Fibroblast of lung (primary cell): ENCODE data around the gene NOTCH2. TPM values are rescaled to one million over a fixed set of nuclear protein-coding genes. Genes with fewer than 3 reads are reported as not detected.

Experiments
- DNase-seq, 2 donors: peaks; one replicate each; pipeline versions ENCODE4 v3.0.0 to v3.0.0-alpha.2; 2010; ENCODE audit warnings: low read depth in 2 of 2
- H2AFZ ChIP-seq: 2 replicates; pipeline ENCODE4 v1.5.1; 2012; ENCODE audit warnings: low read length, control low read depth, inconsistent platforms
- H3K27ac ChIP-seq: 2 replicates; pipeline ENCODE4 v1.5.1; 2011; ENCODE audit warnings: low read length, control low read depth; ENCODE audit not compliant: insufficient read depth
- H3K27me3 ChIP-seq: 2 replicates; pipeline ENCODE4 v1.5.1; 2011; ENCODE audit warnings: mild to moderate bottlenecking, low read length; ENCODE audit not compliant: control insufficient read depth, insufficient read depth
- H3K36me3 ChIP-seq: 2 replicates; pipeline ENCODE4 v1.5.1; 2011; ENCODE audit warnings: low read length; ENCODE audit not compliant: control insufficient read depth, insufficient read depth
- H3K4me1 ChIP-seq: 2 replicates; pipeline ENCODE4 v1.5.1; 2011; ENCODE audit warnings: low read length; ENCODE audit not compliant: control insufficient read depth, insufficient read depth; ENCODE audit errors: extremely low read depth
- H3K4me2 ChIP-seq: 2 replicates; pipeline ENCODE4 v1.5.1; 2011; ENCODE audit warnings: low read length, control low read depth; ENCODE audit not compliant: insufficient read depth; ENCODE audit errors: extremely low read depth
- H3K4me3 ChIP-seq, 4 experiments: fragments of 200-600 bp in 1 of 4; sonication (generic) in 1 of 4; replicated peaks in 1 of 4; 2 replicates each; pipeline ENCODE4 v1.5.1; 2011 to 2016; ENCODE audit warnings: low read length in 4 of 4, low read depth in 3 of 4, mild to moderate bottlenecking in 3 of 4, control low read depth in 2 of 4, inconsistent platforms in 1 of 4, mixed read lengths in 1 of 4; ENCODE audit not compliant: insufficient read depth in 1 of 4; ENCODE audit errors: control extremely low read depth in 1 of 4
- H3K79me2 ChIP-seq: 2 replicates; pipeline ENCODE4 v1.5.1; 2012; ENCODE audit warnings: mild to moderate bottlenecking, low read length, inconsistent platforms; ENCODE audit not compliant: control insufficient read depth, insufficient read depth
- H3K9ac ChIP-seq: 2 replicates; pipeline ENCODE4 v1.5.1; 2011; ENCODE audit warnings: mild to moderate bottlenecking, low read length, control low read depth; ENCODE audit not compliant: insufficient read depth
- H3K9me3 ChIP-seq: 2 replicates; pipeline ENCODE4 v1.5.1; 2012; ENCODE audit warnings: low read depth, low read length; ENCODE audit not compliant: control insufficient read depth, insufficient read depth
- H4K20me1 ChIP-seq: 2 replicates; pipeline ENCODE4 v1.5.1; 2011; ENCODE audit warnings: low read length; ENCODE audit not compliant: control insufficient read depth, insufficient read depth; ENCODE audit errors: extremely low read depth
- EZH2 ChIP-seq: IDR thresholded peaks from 2 replicates; pipeline ENCODE4 v1.5.1; 2012; ENCODE audit warnings: low read length, control low read depth, mild to moderate bottlenecking; ENCODE audit errors: missing control alignments
- polyA plus RNA-seq, 2 donors: library from polyadenylated mRNA; depleted of rRNA in 1 of 2; stranded (reverse) in 1 of 2; unstranded in 1 of 2; fragments of >200 nt; gene quantifications; 2 replicates each; pipeline ENCODE4 v1.2.1, GENCODE V29; 2011 to 2012; ENCODE audit warnings: missing spikeins in 1 of 2
- total RNA-seq: library from RNA; depleted of rRNA; stranded (reverse); fragments of >200 nt; gene quantifications from 2 replicates; pipeline ENCODE4 v1.2.1, GENCODE V29; 2014
- TF ChIP-seq, protein P1 (sequence below), 2 donors: IDR thresholded peaks in 1 of 2; conservative IDR thresholded peaks in 1 of 2; 1 replicate in 1 of 2; 2 replicates in 1 of 2; pipeline ENCODE4 v1.5.1; 2011 to 2012; ENCODE audit warnings: low read length in 2 of 2, control low read depth in 1 of 2, inconsistent platforms in 1 of 2, low read depth in 1 of 2, mild to moderate bottlenecking in 1 of 2

The NOTCH2 gene
- total and polyA plus RNA-seq, 2 donors (not counting 1 experiment from before 2014, with no cell fraction given) = 86.3 to 204 TPM

DNA sequence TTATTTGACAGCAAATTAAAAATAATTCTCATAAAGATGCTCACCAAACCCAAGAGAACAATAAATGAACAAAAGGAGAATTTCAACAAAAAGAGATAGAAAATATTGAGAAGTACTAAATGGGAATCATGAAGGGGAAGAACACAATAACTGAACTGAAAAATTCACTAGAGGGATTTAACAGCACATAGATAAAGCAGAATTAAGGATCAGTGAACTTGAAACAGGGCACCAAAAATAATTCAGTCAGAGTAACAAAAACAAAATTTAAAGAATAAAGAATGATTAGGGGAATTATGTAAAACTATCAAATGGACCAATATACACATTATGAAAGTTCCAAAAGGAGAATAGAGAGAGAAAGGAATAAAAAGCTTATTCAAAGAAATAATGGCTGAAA, 181.0 kb downstream of the NOTCH2 start:
- H3K27ac ChIP-seq = no peak overlapping the region
- TF ChIP-seq EZH2 = no peak
- TF ChIP-seq, protein P1, sequence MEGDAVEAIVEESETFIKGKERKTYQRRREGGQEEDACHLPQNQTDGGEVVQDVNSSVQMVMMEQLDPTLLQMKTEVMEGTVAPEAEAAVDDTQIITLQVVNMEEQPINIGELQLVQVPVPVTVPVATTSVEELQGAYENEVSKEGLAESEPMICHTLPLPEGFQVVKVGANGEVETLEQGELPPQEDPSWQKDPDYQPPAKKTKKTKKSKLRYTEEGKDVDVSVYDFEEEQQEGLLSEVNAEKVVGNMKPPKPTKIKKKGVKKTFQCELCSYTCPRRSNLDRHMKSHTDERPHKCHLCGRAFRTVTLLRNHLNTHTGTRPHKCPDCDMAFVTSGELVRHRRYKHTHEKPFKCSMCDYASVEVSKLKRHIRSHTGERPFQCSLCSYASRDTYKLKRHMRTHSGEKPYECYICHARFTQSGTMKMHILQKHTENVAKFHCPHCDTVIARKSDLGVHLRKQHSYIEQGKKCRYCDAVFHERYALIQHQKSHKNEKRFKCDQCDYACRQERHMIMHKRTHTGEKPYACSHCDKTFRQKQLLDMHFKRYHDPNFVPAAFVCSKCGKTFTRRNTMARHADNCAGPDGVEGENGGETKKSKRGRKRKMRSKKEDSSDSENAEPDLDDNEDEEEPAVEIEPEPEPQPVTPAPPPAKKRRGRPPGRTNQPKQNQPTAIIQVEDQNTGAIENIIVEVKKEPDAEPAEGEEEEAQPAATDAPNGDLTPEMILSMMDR (conservative IDR thresholded peaks at IDR 0.05 in 1 of 2, IDR thresholded peaks at IDR 0.05 in 1 of 2; ENCODE audit: low read depth in 1 of 2, low read length in 2 of 2) = no peak
- no peaks in the 10 kb centered on the region for H3K9me3 ChIP-seq
- no peak overlapping the region for H3K4me2 ChIP-seq
- H3K27me3 ChIP-seq = peaks cover 4% of the 10 kb centered on the region
- H3K4me1 ChIP-seq = no peaks in the 10 kb centered on the region
- H3K4me3 ChIP-seq = no peak overlapping the region
- no peaks in the 10 kb centered on the region for H3K79me2 ChIP-seq
- no peak overlapping the region for H3K9ac ChIP-seq
- no peak overlapping the region for H2AFZ ChIP-seq
- H4K20me1 ChIP-seq = no peaks in the 10 kb centered on the region
- no peaks in the 10 kb centered on the region for H3K36me3 ChIP-seq
- DNase-seq = no peak

DNA sequence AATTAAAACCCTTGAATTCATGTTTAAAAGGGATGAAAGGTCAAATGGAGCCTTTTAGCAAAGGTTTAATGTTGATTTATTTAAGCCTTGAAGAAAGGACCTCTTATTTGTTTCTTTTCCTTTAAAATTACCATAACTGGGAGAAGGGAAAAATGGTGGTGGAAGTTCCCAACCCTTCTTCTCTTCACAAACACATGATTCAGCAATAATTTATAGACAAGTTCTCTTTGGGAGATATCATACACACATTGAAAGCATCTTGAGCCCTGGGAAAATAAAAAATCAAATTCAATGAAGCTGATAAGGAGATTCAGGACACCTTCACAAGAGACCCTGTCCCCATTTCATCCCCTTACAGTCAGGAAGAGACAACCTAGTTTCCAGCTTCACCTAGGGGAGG, 182.0 kb downstream of the NOTCH2 start:
- H3K4me2 ChIP-seq = no peak overlapping the region
- no peaks in the 10 kb centered on the region for H4K20me1 ChIP-seq
- H3K27ac ChIP-seq = no peak overlapping the region
- peaks cover 4% of the 10 kb centered on the region for H3K27me3 ChIP-seq
- no peaks in the 10 kb centered on the region for H3K4me1 ChIP-seq
- H3K36me3 ChIP-seq = no peaks in the 10 kb centered on the region
- DNase-seq = no peak
- H3K9me3 ChIP-seq = no peaks in the 10 kb centered on the region
- H3K9ac ChIP-seq = no peak overlapping the region
- H2AFZ ChIP-seq = no peak overlapping the region
- H3K4me3 ChIP-seq = no peak overlapping the region
- TF ChIP-seq, protein P1 (conservative IDR thresholded peaks at IDR 0.05 in 1 of 2, IDR thresholded peaks at IDR 0.05 in 1 of 2; ENCODE audit: low read depth in 1 of 2, low read length in 2 of 2) = no peak
- TF ChIP-seq EZH2 = no peak
- no peaks in the 10 kb centered on the region for H3K79me2 ChIP-seq

DNA sequence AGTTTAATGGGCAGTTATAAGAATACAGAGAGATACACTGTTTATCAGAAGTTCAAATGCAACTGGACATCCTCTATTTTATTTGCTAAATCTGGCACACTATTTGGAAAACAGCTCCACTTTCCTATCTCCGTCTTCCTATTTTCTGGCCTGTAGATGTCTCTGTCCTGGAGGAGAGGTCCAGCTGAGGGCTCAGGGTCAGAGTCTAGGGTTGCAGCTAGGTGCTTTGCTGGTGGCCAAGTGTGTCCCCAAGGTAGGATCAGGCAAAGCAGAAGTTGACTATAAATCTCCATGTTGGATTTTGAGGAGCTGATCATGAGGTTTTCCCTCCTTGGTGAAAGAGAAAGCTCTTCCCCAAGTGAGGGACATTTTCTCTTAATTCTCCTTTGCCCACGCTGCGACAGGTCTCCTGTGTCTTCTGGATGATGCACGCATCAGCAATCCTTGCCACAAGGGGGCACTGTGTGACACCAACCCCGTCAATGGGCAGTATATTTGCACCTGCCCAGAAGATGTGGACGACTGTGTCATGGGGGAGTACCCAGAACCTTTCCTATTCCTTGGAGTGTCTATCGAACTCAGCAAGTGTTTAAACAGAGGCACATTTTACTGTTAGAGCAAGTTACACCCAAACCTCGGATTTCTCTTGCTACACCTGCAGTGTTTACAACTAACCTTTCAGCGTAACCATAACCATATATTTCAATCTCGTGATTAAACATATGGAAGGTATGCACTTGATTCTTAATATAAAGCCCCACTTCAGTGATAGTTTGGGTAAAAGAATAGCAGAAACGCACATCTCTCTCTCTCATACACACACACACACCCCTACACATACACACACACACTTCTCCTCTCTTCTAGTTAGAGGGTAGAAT, 183.3 kb downstream of the NOTCH2 start:
- Histone ChIP-seq H3K4me2 (no peak overlapping the region), H2AFZ (no peak overlapping the region), H3K4me3 (no peak overlapping the region), H3K36me3 (no peaks in the 10 kb centered on the region), H3K27me3 (peaks cover 4% of the 10 kb centered on the region), H3K9me3 (no peaks in the 10 kb centered on the region), H3K79me2 (no peaks in the 10 kb centered on the region), H3K27ac (no peak overlapping the region), H4K20me1 (no peaks in the 10 kb centered on the region), H3K4me1 (no peaks in the 10 kb centered on the region), H3K9ac (no peak overlapping the region)
- TF ChIP-seq EZH2 = no peak
- TF ChIP-seq, protein P1 (conservative IDR thresholded peaks at IDR 0.05 in 1 of 2, IDR thresholded peaks at IDR 0.05 in 1 of 2; ENCODE audit: low read depth in 1 of 2, low read length in 2 of 2) = peak; percentile 61 to 78
- peak; percentile 27 to 37 for DNase-seq
